Measurements from ENCODE around the gene ABCG2. TPM values are rescaled to one million over a fixed set of nuclear protein-coding genes. Genes with fewer than 3 reads are reported as not detected.

ABCG2 gene
- polyA plus RNA-seq, 12 donors, result 3.8 to 13.5 (median 5.6) TPM; not detected in 1

DNA sequence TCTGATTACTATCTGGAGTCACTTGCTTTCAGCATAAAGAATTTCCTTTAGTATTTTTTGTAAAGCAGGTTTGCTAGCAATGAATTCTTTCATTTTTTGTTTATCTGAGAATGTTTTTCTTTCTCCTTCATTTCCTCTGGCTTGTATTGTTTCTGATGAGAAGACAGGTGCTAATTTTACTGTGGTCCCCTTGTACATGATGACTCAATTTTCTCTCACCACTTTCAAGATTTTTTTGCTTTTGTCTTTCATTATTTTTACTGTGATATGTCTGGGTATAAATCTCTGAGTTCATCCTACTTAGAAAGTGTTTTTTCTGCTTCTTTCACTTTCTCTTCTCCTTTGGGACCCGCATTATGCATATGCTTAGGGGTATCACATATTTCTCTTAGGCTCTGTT, 88.4 kb downstream of the ABCG2 start:
- no peak for DNase-seq

DNA sequence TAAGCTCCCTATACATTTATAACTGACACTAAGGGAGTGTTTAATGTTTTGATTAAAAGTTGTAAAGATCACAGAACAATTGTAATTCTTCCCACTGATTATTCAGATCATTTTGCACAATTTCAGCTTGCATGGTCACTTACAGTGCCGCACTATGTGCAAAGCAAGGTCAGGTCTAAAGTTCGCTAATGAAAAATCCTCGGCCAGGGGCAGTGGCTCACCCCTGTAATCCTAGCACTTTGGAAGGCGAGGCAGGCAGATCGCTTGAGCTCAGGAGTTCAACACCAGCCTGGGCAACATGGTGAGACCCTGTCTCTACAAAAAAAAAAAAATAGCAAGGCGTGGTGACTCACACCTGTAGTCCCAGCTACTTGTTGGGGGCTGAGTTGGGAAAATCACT, 94.0 kb downstream of the ABCG2 start:
- DNase-seq, result no peak

DNA sequence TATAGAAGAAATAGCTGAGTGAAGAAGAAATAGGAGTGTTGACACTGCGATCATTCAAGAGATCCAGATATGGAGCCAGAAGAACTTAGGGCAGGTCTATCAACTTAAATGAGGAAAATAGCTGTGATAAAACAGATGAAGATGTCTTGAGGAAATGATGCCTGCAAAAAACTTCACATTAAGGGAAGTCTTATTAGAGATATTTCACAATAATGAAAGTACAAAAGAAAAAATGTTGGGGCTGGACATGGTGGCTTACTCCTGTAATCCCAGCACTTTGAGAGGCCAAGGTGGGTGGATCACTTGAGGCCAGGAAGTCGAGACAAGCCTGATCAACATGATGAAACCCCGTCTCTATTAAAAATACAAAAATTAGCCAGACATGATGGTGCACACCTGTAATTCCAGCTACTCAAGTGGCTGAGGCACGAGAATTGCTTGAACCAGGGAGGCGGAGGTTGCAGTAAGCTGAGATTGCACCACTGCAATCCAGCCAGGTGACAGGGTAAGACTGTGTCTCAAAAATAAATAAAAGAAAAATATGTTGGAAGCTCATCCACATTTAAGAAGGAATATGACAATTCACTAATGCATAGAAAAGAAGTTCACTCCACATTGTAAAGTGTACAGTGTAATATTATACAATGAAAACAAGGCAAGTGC, 94.7 kb downstream of the ABCG2 start:
- DNase-seq, result no peak

DNA sequence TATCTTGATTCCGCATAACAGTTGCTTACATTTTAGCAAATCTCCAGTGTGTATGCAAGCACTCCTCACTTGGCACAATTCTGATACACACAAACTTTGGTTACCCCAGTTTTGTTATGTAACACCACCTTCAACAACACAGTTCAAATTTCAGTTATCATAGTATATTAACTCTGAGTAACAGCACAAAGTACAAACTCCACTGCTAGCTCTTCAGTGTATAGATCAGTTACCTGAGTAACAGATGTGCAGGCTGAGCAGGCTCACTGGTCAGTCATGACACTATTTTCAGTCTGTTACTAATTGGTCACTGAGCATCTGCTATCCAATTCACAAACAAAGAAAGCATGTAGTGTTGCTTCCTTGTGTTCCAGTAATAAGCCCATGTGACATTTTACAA, 95.6 kb downstream of the ABCG2 start:
- no peak for DNase-seq

DNA sequence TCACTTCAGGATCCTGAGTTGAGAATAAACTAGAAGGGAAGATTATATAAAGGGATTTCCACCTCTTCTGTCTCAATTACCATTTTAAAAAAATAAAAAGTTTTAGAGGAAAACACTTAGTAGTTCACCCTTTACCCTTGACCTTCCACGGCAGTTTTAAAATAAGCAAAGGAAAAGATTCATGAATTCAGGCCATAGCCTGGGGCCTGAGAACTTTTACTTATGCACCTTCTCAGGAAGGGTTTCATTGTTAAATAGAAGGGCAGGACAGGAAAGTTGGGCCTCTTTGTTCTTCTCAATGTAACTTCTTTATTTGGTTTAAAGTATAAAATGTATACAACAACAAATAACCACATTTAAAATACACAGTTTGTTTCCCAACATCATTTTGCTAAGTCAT, 96.1 kb downstream of the ABCG2 start:
- no peak for DNase-seq

DNA sequence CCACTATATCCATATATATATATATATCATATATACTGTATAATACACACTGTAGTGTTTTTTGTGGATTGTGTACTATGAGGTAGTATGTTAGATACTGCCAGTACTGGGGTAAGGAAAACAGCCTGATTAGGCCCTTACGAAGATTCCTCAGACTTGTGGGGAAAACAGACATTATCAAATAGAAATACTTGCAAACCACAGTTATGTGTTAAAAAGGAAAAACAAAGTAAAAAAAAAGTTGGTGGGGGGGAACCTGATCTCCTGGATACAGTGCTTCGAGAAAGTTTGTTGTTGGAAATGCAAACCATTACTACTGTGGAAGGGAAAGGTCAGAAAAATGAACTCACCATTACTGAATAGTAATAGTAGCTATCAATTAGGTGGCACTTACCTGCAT, 98.0 kb downstream of the ABCG2 start:
- DNase-seq, result no peak

DNA sequence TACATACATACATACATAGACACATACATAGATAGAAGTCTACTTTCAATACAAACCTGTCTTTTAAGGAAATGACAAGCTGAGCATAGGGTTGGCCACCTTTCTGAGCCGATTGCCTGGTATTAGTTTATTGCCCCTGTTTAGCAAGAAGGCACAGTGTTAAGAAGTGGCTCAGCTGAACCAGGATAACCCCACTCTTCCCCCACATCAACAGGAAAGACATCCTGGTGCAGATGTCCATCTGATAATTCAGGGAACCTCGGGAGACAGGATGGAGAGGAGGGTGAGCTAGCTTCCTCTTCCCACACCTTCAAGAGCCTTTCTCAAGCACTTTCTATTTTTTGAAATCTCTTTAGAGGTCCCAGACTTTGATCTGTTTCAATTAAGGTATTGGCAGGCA, 98.7 kb downstream of the ABCG2 start:
- DNase-seq, result no peak

DNA sequence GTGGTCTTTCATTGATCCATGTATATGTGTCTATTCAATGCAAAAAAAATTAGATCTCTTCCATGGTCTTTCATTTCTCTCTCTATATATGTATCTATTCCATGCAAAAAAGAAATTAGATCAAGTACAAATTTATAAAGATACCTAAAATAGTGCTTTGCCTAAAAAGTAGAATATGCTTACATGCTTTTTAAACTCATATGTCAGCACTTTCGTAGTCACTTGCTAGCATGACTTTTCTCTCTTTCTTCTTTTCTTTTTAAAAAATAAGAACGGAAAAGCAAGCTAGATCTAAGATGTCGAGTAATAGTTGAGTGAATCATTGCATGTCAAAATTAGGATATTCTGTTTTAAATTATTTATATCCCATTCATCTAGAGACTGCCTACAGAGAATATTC, 100.1 kb downstream of the ABCG2 start:
- DNase-seq, result no peak

DNA sequence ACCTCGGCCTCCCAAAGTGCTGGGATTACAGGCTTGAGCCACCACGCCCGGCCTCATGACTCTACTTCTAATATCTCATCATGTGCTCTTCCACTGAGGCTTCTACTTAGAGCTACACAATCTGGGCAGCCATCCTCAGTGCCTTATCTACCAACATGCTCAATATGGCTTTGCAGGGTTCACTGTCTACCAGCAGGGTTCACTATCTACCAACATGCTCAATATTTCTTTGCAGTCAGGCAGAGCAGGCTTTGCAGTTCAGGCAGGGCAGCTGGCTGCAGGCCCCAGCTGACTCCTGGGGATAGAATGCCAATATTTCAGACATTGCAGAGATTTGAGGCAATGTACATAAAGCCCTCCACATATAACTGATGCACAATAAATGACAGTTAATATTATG, 103.5 kb downstream of the ABCG2 start:
- DNase-seq, result peak; percentile 8

DNA sequence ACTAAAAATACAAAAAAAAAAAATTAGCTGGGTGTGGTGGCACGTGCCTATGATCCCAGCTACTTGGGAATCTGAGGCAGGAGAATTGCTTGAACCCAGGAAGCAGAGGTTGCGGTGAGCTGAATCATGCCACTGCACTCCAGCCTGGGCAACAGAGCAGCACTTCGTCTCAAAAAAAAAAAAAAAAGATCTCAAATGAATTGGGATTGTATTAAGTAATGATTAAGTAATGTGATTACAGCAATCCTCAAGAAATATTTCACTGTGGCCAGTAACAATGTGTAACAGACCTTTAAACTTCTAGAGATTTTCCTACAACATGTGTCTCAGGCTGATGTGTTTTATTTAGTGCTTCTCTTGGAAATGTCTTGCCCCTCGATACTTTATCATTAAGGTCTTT, 104.2 kb downstream of the ABCG2 start:
- DNase-seq, result no peak

DNA sequence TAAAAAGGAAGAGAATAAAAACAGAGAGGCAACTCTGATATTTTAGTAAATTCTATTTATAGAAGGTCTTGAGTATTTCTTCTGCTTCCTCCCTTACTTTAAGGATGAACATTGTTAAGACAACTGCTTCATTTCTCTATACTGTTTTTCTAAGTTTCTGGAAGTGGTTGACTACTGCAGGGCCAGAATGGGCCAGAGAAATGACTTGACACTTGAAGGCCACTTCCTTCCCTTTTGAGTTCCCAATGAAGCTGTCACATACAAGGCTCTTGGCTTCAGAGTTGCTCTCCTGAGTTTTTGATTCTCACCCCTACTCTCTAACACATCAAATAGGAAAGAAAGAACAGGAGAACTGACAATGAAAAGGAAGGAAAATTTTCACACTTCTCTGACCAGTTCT, 113.4 kb downstream of the ABCG2 start:
- DNase-seq, result peak; percentile 1

DNA sequence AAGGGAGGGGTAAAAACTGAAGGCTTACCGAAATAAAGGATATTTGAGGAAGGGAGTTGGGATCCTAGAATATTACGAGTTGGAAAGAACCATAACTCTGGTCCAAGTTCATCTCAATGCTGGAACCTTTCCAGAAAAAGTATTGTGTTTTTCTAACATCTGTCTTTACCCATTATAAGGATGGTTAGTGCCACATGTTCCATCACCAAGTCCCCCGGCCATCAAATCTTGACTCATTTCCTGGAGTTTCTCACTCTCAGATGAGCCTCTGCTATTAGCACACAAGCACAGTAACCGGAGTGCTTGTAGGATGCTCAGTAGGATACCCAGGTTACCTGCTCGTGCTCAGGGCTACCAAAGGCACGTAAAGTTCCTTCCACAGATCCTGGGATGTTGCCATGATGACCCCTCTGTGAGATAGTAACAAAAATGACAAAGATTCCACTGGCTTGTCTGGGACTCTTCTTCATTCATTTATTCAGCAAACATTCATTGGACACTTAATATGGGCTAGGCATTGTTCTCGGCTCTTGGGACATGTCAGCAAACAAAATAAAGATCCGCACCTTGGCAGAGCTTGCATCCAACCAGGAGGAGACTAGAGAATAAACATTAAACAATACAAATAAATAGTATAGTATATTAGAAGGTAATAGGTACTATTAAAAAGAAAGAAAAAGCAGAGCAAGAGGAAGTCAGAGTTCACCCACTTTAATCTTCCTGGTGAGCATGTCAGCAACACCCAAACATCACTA, 114.7 kb downstream of the ABCG2 start:
- DNase-seq, result no peak

DNA sequence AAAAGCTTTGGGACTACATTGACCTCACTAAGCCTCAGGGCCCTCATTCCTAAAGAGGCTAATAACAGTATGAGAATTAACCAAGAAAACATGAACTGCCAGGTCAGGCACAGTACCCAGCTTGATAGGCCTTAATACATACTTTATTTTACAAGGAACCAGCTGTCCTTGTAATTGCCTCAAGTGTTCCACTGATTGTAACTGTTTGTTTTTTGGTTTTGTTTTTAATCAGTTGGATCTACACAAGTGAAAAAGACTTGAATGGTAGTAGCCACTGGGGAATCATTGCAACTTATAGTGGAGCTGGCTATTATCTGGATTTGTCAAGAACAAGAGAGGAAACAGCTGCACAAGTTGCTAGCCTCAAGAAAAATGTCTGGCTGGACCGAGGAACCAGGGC, 115.4 kb downstream of the ABCG2 start:
- no peak for DNase-seq

DNA sequence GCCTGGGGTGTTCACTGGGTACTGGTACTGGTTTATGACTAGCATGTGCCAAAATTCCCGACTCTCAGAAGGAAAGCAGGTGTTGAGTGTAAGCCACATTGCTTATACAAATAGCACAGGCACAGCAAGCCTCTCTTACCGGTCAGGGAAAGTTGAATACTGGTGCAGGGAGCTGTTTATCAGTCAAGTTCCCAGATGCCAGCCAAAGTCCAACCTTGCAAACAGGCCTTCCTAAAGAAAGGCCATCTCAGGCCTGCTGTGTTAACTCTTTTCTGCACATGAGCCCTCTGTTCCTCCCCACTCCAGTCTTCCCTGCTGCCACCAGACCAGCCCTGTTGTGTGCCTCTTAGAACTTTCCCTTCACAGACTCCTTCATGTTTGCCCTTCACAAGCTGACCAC, 116.8 kb downstream of the ABCG2 start:
- DNase-seq, result no peak

DNA sequence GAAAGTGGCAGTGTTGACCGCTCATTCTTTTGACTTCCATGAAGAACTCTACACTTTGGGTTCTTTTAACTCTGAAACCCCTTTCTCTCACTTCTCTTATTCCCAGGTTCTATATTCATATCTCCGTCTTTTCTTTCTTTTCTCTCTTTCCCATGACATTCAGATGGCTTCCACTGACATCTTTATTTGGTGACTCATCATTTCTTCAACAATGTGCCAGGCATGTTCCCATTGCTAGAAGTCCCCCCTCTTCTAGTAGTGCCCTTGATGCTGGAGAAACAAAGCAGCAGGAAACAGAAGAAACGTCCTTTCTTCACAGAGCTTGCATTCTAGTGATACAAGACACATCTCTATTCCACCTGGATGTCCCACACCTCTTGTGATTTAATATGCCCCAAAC, 117.7 kb downstream of the ABCG2 start:
- no peak for DNase-seq

Other genes with a start within 250 kb of the ABCG2 start
- 100 to 1,000 TPM in 5 of 12 donors, 10 to 100 TPM in 6, not detected in 1; 33.7 to 365 (median 95.1) TPM for gene SPP1, start 182.9 kb downstream of the ABCG2 start, polyA plus RNA-seq (ENCODE audit: insufficient read length in 12 of 12)
- 10 to 100 TPM in 11 of 12 donors, not detected in 1; 18.7 to 42.9 (median 32.1) TPM for gene PKD2, start 151.0 kb downstream of the ABCG2 start, polyA plus RNA-seq (ENCODE audit: insufficient read length in 12 of 12)
- gene PPM1K, start 125.9 kb upstream of the ABCG2 start, polyA plus RNA-seq (ENCODE audit: insufficient read length in 12 of 12), result 10 to 100 TPM; 13.1 to 64.0 (median 19.1) TPM
- 1 to 10 TPM in 8 of 12 donors, under 1 TPM in 2, not detected in 2; 0.84 to 3.5 (median 1.5) TPM for gene HERC6, start 220.2 kb upstream of the ABCG2 start, polyA plus RNA-seq (ENCODE audit: insufficient read length in 12 of 12)